D721Med (cell line): ENCODE results near the gene EVPL.

Experiments
- DNase-seq: peaks from one replicate; pipeline ENCODE4 v3.0.0; 2011; ENCODE audit warnings: low spot score; ENCODE audit not compliant: insufficient read length
- FAIRE-seq: peaks from 2 replicates; lab custom pipeline; 2011; peaks lifted over from hg19 to GRCh38; lab: Jason Lieb, UNC
- TF ChIP-seq, protein P1 (sequence below): IDR thresholded peaks from 2 replicates; pipeline ENCODE4 v1.5.1; 2012; ENCODE audit warnings: mild to moderate bottlenecking, control low read depth; ENCODE audit not compliant: insufficient read depth; ENCODE audit errors: missing control alignments

The EVPL gene

GRCh38 chr17:76022973-76023899, 3.9 kb downstream of the EVPL start:
- TF ChIP-seq, protein P1, sequence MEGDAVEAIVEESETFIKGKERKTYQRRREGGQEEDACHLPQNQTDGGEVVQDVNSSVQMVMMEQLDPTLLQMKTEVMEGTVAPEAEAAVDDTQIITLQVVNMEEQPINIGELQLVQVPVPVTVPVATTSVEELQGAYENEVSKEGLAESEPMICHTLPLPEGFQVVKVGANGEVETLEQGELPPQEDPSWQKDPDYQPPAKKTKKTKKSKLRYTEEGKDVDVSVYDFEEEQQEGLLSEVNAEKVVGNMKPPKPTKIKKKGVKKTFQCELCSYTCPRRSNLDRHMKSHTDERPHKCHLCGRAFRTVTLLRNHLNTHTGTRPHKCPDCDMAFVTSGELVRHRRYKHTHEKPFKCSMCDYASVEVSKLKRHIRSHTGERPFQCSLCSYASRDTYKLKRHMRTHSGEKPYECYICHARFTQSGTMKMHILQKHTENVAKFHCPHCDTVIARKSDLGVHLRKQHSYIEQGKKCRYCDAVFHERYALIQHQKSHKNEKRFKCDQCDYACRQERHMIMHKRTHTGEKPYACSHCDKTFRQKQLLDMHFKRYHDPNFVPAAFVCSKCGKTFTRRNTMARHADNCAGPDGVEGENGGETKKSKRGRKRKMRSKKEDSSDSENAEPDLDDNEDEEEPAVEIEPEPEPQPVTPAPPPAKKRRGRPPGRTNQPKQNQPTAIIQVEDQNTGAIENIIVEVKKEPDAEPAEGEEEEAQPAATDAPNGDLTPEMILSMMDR = no peak
- no peak for DNase-seq
- FAIRE-seq = no peak

GRCh38 chr17:76022285-76022684, 4.8 kb downstream of the EVPL start:
- DNase-seq = no peak
- TF ChIP-seq, protein P1 = no peak
- no peak for FAIRE-seq

- TF ChIP-seq, protein P1 = no peak
- no peak for FAIRE-seq
- DNase-seq = no peak
Observed at GRCh38 chr17:76019833-76020467, 7.2 kb downstream of the EVPL start.

GRCh38 chr17:76018801-76019200, 8.3 kb downstream of the EVPL start:
- TF ChIP-seq, protein P1 = no peak
- FAIRE-seq (no peak), DNase-seq (no peak)

DNA sequence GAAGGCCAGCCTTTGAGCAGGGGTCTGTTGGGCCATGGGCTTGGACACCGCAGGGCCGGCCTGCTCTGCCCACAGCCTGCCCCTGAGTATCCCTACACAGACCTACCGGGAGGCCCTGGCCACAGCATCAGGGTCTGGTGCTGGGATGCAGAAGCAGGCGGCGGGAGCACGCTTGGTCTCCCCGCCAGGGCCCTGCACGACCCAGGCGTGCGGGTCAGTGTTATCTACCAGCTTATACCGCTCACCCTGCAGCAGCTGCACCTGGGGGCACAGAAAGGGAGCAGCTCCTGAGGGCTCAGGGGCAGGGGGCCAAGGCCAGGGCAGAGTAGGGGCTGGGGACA, 8.8 kb downstream of the EVPL start:
- no peak for FAIRE-seq
- DNase-seq = no peak
- TF ChIP-seq, protein P1 = no peak

DNA sequence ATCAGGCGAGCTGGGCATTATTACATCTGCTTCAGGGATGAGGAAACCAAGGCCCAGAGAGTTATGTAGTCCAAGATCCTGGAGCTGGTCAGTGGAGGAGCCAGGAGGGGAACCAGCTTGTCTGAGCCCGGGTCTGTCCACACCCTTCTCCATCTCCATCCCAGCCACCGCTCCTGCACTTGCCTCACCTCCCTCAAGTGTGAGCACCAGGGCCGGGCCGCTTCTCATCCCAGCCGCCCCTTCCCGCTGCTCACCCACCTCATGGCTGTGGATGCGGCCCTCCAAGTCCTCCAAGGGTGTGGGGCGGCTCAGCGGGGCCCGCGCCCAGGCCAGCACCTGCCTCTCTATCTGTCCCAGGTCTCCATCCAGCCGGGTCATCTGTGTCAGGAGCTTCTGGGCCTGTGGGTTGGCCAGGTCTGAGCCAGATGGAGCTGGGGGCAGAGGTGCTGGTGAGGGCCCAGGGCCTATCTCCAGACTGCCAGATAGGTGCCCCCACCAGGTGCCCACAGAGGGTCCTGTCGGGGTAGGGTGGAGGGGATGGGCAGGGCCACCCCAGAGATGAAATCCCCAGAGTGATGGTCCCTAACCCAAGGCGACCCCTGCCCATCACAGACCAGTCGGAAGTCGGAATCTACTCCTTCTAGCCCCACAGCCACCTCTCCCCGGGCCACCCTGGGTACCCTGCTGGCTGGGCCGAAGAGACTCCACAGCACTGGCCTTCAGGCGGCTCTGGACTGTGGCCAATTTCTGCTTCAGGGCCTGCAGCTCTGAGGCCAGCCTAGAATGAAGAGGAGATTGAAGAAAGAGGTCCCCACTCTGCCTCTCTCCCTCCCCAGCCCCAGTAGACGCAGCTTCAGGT, 9.4 kb downstream of the EVPL start:
- no peak for FAIRE-seq
- no peak for DNase-seq
- TF ChIP-seq, protein P1 = no peak
